GM12878 (cell line): Measurements from ENCODE around the gene IBA57.

Experiments
- BCL3 ChIP-seq: IDR thresholded peaks from 2 replicates; pipeline ENCODE4 v1.6.1; 2011; ENCODE audit warnings: borderline replicate concordance, low read depth, mild to moderate bottlenecking, moderate library complexity, low read length; ENCODE audit not compliant: insufficient read depth, poor library complexity, severe bottlenecking
- CEBPB ChIP-seq, 2 experiments: fragments of 150-350 bp in 1 of 2; IDR thresholded peaks; 2 replicates each; pipeline ENCODE4 v1.6.1; 2012 to 2014; ENCODE audit warnings: low read depth in 2 of 2, low read length in 2 of 2, borderline replicate concordance in 1 of 2, inconsistent platforms in 1 of 2
- CREM ChIP-seq: IDR thresholded peaks from 2 replicates; pipeline ENCODE4 v1.6.1; 2014; ENCODE audit warnings: antibody characterized with exemption, low read depth
- CTCF ChIP-seq, 3 experiments: IDR thresholded peaks in 2 of 3; conservative IDR thresholded peaks in 1 of 3; 2 replicates each; pipeline ENCODE4 v1.5.1; 2011; ENCODE audit warnings: low read depth in 3 of 3, low read length in 3 of 3, mild to moderate bottlenecking in 3 of 3, control low read depth in 2 of 3, moderate library complexity in 2 of 3, inconsistent platforms in 1 of 3, mixed read lengths in 1 of 3; ENCODE audit not compliant: control insufficient read depth in 2 of 3, insufficient read depth in 1 of 3; ENCODE audit errors: extremely low read depth in 1 of 3
- EP300 ChIP-seq, 2 experiments: fragments of 150-350 bp in 1 of 2; IDR thresholded peaks; 2 replicates each; pipeline ENCODE4 v1.6.1; 2011 to 2012; ENCODE audit warnings: low read depth in 2 of 2, low read length in 2 of 2, borderline replicate concordance in 1 of 2, improper control_type of control experiment in 1 of 2, inconsistent platforms in 1 of 2; ENCODE audit not compliant: control insufficient read depth in 1 of 2
- POLR2AphosphoS5 ChIP-seq: IDR thresholded peaks from 2 replicates; pipeline ENCODE4 v1.6.1; 2011; ENCODE audit warnings: mild to moderate bottlenecking, low read length, inconsistent platforms
- RFX5 ChIP-seq: IDR thresholded peaks from 2 replicates; pipeline ENCODE4 v1.6.1; 2011; ENCODE audit warnings: low read depth, low read length, improper control_type of control experiment
- STAT3 ChIP-seq: IDR thresholded peaks from 2 replicates; pipeline ENCODE4 v1.6.1; 2011; ENCODE audit warnings: low read depth, low read length, improper control_type of control experiment
- ZNF687 ChIP-seq: fragments of 450-650 bp; IDR thresholded peaks from 2 replicates; pipeline ENCODE4 v1.6.1; 2017; ENCODE audit warnings: mild to moderate bottlenecking, moderate library complexity

GRCh38 chr1:228140724-228141225 lies 24.8 kb upstream of the IBA57 start:
- no peak for TF ChIP-seq RFX5
- TF ChIP-seq CTCF (IDR thresholded peaks at IDR 0.05 in 2 of 3, conservative IDR thresholded peaks at IDR 0.05 in 1 of 3; ENCODE audit: control insufficient read depth in 2 of 3, extremely low read depth in 1 of 3, insufficient read depth in 1 of 3, low read depth in 3 of 3, low read length in 3 of 3) = no peak
- no peak for TF ChIP-seq CEBPB (IDR thresholded peaks at IDR 0.05; ENCODE audit: borderline replicate concordance in 1 of 2, low read depth in 2 of 2, low read length in 2 of 2)
- no peak for TF ChIP-seq POLR2AphosphoS5
- no peak for TF ChIP-seq STAT3
- no peak for TF ChIP-seq CREM
- TF ChIP-seq BCL3 = no peak
- no peak for TF ChIP-seq ZNF687
- TF ChIP-seq EP300 (IDR thresholded peaks at IDR 0.05; ENCODE audit: borderline replicate concordance in 1 of 2, control insufficient read depth in 1 of 2, low read depth in 2 of 2, low read length in 2 of 2) = no peak
